Neural cell (in vitro differentiated cells): ENCODE results near the gene SDS. TPM values are rescaled to one million over a fixed set of nuclear protein-coding genes. Genes with fewer than 3 reads are reported as not detected.

Source experiments
- H2AFZ ChIP-seq: fragments of 200-600, 300-800 bp; sonication (generic), shearing (Covaris generic); 2 replicates; pipeline ENCODE4 v1.6.0; 2014; ENCODE audit warnings: low read depth, mild to moderate bottlenecking, antibody characterized with exemption, low read length, moderate library complexity
- H3F3A ChIP-seq: fragments of 200-600 bp; shearing (Covaris generic); 2 replicates; pipeline ENCODE4 v1.6.1; 2016; ENCODE audit warnings: mild to moderate bottlenecking, moderate library complexity, mixed read lengths, antibody characterized with exemption, low read length; ENCODE audit not compliant: insufficient read depth, poor library complexity, severe bottlenecking
- H3K27ac ChIP-seq: fragments of 200-600, 300-800 bp; sonication (generic), shearing (Covaris generic); 2 replicates; pipeline ENCODE4 v1.5.1; 2014; ENCODE audit warnings: mild to moderate bottlenecking, low read length, moderate library complexity
- H3K27me3 ChIP-seq: fragments of 300-800, 200-600 bp; sonication (generic), shearing (Covaris generic); 2 replicates; pipeline ENCODE4 v1.6.0; 2014; ENCODE audit warnings: mild to moderate bottlenecking, low read depth, low read length, moderate library complexity; ENCODE audit not compliant: insufficient read depth
- H3K36me3 ChIP-seq: fragments of 300-800, 200-600 bp; sonication (generic), shearing (Covaris generic); 2 replicates; pipeline ENCODE4 v1.5.1; 2014; ENCODE audit warnings: mild to moderate bottlenecking, antibody characterized with exemption, low read length, moderate library complexity; ENCODE audit not compliant: insufficient read depth
- H3K4me2 ChIP-seq: fragments of 300-800, 200-600 bp; sonication (generic), shearing (Covaris generic); 2 replicates; pipeline ENCODE4 v1.6.0; 2014; ENCODE audit warnings: mild to moderate bottlenecking, low read length
- H3K4me3 ChIP-seq: fragments of 300-800, 200-600 bp; sonication (generic), shearing (Covaris generic); 2 replicates; pipeline ENCODE4 v1.5.1; 2014; ENCODE audit warnings: mild to moderate bottlenecking, low read length, moderate library complexity
- H3K79me2 ChIP-seq: fragments of 200-600 bp; shearing (Covaris generic); replicated peaks from 2 replicates; pipeline ENCODE4 v1.6.0; 2014; ENCODE audit warnings: mild to moderate bottlenecking, low read length, moderate library complexity; ENCODE audit not compliant: insufficient read depth
- H3K9ac ChIP-seq: fragments of 300-800, 200-600 bp; sonication (generic), shearing (Covaris generic); 2 replicates; pipeline ENCODE4 v1.6.1; 2016; ENCODE audit warnings: mild to moderate bottlenecking, low read length, mixed read lengths
- H3K9me2 ChIP-seq: fragments of 200-600 bp; shearing (Covaris generic); 2 replicates; pipeline ENCODE4 v1.6.1; 2016; ENCODE audit warnings: mild to moderate bottlenecking, low read length, mixed read lengths; ENCODE audit not compliant: insufficient read depth
- H3K9me3 ChIP-seq: fragments of 200-600, 300-800 bp; sonication (generic), shearing (Covaris generic); 2 replicates; pipeline ENCODE4 v1.6.1; 2016; ENCODE audit warnings: mild to moderate bottlenecking, mixed run types, low read length, moderate library complexity, mixed read lengths
- H4K20me1 ChIP-seq: fragments of 200-600 bp; shearing (Covaris generic); 2 replicates; pipeline ENCODE4 v1.6.1; 2016; ENCODE audit warnings: mild to moderate bottlenecking, mixed run types; ENCODE audit not compliant: insufficient read depth
- EP300 ChIP-seq: fragments of 450-650 bp; conservative IDR thresholded peaks from 2 replicates; pipeline ENCODE4 v1.6.1; 2014; ENCODE audit warnings: antibody characterized with exemption, mild to moderate bottlenecking, moderate library complexity; ENCODE audit not compliant: poor library complexity, severe bottlenecking
- EZH2 ChIP-seq: fragments of 200-600, 300-800 bp; shearing (Covaris generic), sonication (generic); IDR thresholded peaks from 2 replicates; pipeline ENCODE4 v1.6.1; 2014; ENCODE audit warnings: antibody characterized with exemption, low read length, borderline replicate concordance, mild to moderate bottlenecking; ENCODE audit not compliant: insufficient read depth, poor library complexity, severe bottlenecking
- MXI1 ChIP-seq: fragments of 450-650 bp; conservative IDR thresholded peaks from 2 replicates; pipeline ENCODE4 v1.6.1; 2014; ENCODE audit warnings: antibody characterized with exemption, mild to moderate bottlenecking; ENCODE audit not compliant: poor library complexity, severe bottlenecking
- POLR2AphosphoS5 ChIP-seq: IDR thresholded peaks from 2 replicates; pipeline ENCODE4 v1.6.1; 2012
- RAD21 ChIP-seq: fragments of 450-650 bp; conservative IDR thresholded peaks from 2 replicates; pipeline ENCODE4 v1.6.1; 2014; ENCODE audit warnings: antibody characterized with exemption, mild to moderate bottlenecking, moderate library complexity
- SMC3 ChIP-seq: fragments of 450-650 bp; conservative IDR thresholded peaks from 2 replicates; pipeline ENCODE4 v1.6.1; 2014; ENCODE audit warnings: antibody characterized with exemption, mild to moderate bottlenecking, moderate library complexity; ENCODE audit not compliant: poor library complexity
- TAF1 ChIP-seq: IDR thresholded peaks from 2 replicates; pipeline ENCODE4 v1.6.1; 2012; ENCODE audit warnings: low read depth
- polyA plus RNA-seq: library from polyadenylated mRNA; depleted of rRNA; stranded (reverse); fragments of >200 nt; gene quantifications from 2 replicates; pipeline ENCODE4 v1.2.3, GENCODE V29; 2014
- TF ChIP-seq, protein P1 (sequence below): IDR thresholded peaks from 2 replicates; pipeline ENCODE4 v1.6.1; 2012; ENCODE audit warnings: borderline replicate concordance
- TF ChIP-seq, protein P2 (sequence below): fragments of 450-650 bp; IDR thresholded peaks from 2 replicates; pipeline ENCODE4 v1.5.1; 2014; ENCODE audit warnings: antibody characterized with exemption, mild to moderate bottlenecking, moderate library complexity; ENCODE audit not compliant: poor library complexity, severe bottlenecking

The SDS gene
- polyA plus RNA-seq, 1 donor from 2014 or later = not detected

DNA sequence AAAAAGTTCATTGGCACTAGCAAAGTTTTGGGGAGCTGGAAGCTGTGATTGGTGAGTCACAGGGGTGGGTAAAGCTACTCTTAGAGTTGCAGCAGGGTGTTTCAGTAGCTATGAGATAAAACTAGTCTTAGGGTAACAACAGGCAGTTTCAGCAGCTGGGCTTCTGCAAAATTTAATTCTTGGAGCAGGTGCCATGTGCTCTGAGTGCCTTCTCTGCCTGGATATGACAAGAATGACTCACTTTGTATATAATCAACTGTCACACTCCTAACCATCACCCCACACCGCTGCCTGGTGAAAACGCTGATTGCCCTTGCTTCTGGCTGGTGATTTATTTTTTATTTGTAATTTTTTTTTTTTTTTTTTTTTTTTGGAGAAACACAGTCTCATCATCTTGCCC lies 55.8 kb downstream of the SDS start:
- Histone ChIP-seq H3F3A (no peaks in the 10 kb centered on the region), H3K27ac (no peak overlapping the region), H3K27me3 (no peaks in the 10 kb centered on the region), H4K20me1 (no peaks in the 10 kb centered on the region), H3K4me3 (no peak overlapping the region), H3K9me2 (no peaks in the 10 kb centered on the region), H3K9me3 (no peaks in the 10 kb centered on the region), H3K4me2 (no peak overlapping the region), H3K36me3 (no peaks in the 10 kb centered on the region), H2AFZ (no peak overlapping the region), H3K9ac (no peak overlapping the region), H3K79me2 (no peaks in the 10 kb centered on the region)
- no peak for TF ChIP-seq SMC3

DNA sequence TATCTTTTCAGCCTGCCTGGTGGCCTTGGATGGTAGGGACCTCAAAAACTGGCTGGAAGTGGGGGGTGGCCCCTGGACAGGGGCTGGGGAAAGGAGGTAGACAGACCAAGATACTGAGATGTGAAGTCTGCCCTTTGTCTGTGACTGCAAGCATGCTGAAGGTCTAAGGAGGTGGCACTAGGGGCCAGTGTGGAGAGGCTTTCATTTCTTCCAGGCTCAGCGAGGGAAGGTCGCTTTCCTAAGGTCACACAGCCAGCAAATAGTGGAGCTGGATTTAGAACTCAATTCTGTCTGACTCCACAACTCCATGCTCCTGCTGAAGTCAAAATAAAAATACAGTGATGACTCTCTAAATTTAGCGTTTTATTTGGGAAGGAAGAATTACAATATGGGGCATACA lies 56.6 kb downstream of the SDS start:
- Histone ChIP-seq H3K9me3 (no peaks in the 10 kb centered on the region), H3K27ac (no peak overlapping the region), H3F3A (no peaks in the 10 kb centered on the region), H3K27me3 (no peaks in the 10 kb centered on the region), H2AFZ (no peak overlapping the region), H4K20me1 (no peaks in the 10 kb centered on the region), H3K4me2 (no peak overlapping the region), H3K9me2 (no peaks in the 10 kb centered on the region), H3K4me3 (no peak overlapping the region), H3K36me3 (no peaks in the 10 kb centered on the region), H3K79me2 (no peaks in the 10 kb centered on the region), H3K9ac (no peak overlapping the region)
- TF ChIP-seq TAF1 (no peak), POLR2AphosphoS5 (no peak), EZH2 (no peak), MXI1 (no peak)

DNA sequence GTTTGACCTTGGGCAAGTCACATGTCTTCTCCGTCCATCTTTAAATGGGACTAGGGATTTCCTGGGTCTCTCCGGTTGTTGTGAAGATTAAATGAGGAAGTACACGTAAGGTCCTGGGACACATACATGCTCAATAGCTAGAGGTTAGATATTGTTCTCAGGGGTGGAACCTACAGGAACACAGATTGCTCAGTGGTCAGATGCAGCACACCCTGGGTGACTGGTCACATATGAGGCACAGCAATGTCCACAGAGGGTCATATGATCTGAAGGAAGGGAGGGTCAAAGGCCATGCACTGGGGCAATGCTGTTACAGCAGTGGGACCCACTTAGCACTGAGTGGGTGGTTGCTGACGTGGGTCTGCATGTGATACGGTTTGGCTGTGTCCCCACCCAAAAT lies 57.3 kb downstream of the SDS start:
- TF ChIP-seq, protein P1, sequence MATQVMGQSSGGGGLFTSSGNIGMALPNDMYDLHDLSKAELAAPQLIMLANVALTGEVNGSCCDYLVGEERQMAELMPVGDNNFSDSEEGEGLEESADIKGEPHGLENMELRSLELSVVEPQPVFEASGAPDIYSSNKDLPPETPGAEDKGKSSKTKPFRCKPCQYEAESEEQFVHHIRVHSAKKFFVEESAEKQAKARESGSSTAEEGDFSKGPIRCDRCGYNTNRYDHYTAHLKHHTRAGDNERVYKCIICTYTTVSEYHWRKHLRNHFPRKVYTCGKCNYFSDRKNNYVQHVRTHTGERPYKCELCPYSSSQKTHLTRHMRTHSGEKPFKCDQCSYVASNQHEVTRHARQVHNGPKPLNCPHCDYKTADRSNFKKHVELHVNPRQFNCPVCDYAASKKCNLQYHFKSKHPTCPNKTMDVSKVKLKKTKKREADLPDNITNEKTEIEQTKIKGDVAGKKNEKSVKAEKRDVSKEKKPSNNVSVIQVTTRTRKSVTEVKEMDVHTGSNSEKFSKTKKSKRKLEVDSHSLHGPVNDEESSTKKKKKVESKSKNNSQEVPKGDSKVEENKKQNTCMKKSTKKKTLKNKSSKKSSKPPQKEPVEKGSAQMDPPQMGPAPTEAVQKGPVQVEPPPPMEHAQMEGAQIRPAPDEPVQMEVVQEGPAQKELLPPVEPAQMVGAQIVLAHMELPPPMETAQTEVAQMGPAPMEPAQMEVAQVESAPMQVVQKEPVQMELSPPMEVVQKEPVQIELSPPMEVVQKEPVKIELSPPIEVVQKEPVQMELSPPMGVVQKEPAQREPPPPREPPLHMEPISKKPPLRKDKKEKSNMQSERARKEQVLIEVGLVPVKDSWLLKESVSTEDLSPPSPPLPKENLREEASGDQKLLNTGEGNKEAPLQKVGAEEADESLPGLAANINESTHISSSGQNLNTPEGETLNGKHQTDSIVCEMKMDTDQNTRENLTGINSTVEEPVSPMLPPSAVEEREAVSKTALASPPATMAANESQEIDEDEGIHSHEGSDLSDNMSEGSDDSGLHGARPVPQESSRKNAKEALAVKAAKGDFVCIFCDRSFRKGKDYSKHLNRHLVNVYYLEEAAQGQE = no peak
- TF ChIP-seq EZH2 = no peak
- TF ChIP-seq POLR2AphosphoS5 = no peak
- no peak for TF ChIP-seq SMC3
- no peak for TF ChIP-seq RAD21
- no peak for TF ChIP-seq TAF1
- TF ChIP-seq EP300 = no peak
- TF ChIP-seq, protein P2, sequence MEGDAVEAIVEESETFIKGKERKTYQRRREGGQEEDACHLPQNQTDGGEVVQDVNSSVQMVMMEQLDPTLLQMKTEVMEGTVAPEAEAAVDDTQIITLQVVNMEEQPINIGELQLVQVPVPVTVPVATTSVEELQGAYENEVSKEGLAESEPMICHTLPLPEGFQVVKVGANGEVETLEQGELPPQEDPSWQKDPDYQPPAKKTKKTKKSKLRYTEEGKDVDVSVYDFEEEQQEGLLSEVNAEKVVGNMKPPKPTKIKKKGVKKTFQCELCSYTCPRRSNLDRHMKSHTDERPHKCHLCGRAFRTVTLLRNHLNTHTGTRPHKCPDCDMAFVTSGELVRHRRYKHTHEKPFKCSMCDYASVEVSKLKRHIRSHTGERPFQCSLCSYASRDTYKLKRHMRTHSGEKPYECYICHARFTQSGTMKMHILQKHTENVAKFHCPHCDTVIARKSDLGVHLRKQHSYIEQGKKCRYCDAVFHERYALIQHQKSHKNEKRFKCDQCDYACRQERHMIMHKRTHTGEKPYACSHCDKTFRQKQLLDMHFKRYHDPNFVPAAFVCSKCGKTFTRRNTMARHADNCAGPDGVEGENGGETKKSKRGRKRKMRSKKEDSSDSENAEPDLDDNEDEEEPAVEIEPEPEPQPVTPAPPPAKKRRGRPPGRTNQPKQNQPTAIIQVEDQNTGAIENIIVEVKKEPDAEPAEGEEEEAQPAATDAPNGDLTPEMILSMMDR = no peak
- Histone ChIP-seq H3K4me3 (no peak overlapping the region), H3K27me3 (no peaks in the 10 kb centered on the region), H3K79me2 (no peaks in the 10 kb centered on the region), H3K27ac (no peak overlapping the region), H4K20me1 (no peaks in the 10 kb centered on the region), H3K9me3 (no peaks in the 10 kb centered on the region), H3K9me2 (no peaks in the 10 kb centered on the region), H2AFZ (no peak overlapping the region), H3K4me2 (no peak overlapping the region), H3K9ac (no peak overlapping the region), H3K36me3 (no peaks in the 10 kb centered on the region), H3F3A (no peaks in the 10 kb centered on the region)
